ENCODE data around the gene GALK2.
"Not testable (repeated sequence)": the region's sequence is repeated elsewhere in the genome, so short reads cannot be mapped to it uniquely, and the experiment has no call there.

The GALK2 gene

DNA sequence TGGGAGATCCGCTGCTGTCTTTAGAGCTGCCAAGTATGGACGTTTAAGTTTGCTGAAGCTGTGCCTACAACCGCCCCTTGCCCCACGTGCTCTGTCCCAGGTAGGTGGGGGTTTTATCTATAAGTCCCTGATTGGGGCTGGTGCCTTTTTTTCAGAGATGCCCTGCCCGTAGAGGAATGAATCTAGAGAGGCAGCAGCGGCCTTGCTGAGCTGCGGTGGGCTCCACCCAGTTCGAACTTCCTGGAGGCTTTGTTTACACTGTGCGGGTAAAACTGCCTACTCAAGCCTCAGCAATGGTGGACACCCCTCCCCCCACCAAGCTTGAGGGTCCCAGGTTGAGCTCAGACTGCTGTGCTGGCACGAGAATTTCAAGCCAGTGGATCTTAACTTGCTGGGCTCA lies 169.6 kb downstream of the GALK2 start:
- DNase-seq (ENCODE audit: extremely low read depth, low read depth): no peak
- no peak overlapping the region for H3K4me3 ChIP-seq (replicated peaks; ENCODE audit: low read depth, low read length)
- TF ChIP-seq, protein P1, sequence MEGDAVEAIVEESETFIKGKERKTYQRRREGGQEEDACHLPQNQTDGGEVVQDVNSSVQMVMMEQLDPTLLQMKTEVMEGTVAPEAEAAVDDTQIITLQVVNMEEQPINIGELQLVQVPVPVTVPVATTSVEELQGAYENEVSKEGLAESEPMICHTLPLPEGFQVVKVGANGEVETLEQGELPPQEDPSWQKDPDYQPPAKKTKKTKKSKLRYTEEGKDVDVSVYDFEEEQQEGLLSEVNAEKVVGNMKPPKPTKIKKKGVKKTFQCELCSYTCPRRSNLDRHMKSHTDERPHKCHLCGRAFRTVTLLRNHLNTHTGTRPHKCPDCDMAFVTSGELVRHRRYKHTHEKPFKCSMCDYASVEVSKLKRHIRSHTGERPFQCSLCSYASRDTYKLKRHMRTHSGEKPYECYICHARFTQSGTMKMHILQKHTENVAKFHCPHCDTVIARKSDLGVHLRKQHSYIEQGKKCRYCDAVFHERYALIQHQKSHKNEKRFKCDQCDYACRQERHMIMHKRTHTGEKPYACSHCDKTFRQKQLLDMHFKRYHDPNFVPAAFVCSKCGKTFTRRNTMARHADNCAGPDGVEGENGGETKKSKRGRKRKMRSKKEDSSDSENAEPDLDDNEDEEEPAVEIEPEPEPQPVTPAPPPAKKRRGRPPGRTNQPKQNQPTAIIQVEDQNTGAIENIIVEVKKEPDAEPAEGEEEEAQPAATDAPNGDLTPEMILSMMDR (IDR thresholded peaks at IDR 0.05; ENCODE audit: low read depth, low read length, missing control alignments): no peak

GRCh38 chr15:49343546-49343945 lies 173.5 kb downstream of the GALK2 start:
- TF ChIP-seq, protein P1 (IDR thresholded peaks at IDR 0.05; ENCODE audit: low read depth, low read length, missing control alignments): no peak
- no peak overlapping the region for H3K4me3 ChIP-seq (replicated peaks; ENCODE audit: low read depth, low read length)
- no peak for DNase-seq (ENCODE audit: extremely low read depth, low read depth)

GRCh38 chr15:49354439-49354838 lies 184.4 kb downstream of the GALK2 start:
- DNase-seq (ENCODE audit: extremely low read depth, low read depth); H3K4me3 ChIP-seq (replicated peaks; ENCODE audit: low read depth, low read length): not testable (repeated sequence)

DNA sequence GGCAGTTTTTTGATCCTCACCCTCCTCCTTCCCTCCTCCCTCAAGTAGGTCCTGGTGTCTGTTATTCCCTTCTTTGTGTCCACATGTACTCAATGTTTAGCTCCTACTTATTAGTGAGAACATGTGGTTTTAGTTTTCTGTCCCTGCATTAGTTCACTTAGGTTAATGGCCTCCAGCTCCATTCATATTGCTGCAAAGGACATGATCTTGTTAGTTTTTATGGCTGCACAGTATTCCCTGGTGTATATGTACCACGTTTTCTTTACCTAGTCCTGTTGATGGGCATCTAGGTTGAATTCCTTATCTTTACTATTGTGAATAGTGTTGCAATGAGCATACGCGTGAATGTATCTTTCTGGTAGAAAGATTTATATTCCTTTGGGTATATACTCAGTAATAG lies 191.3 kb downstream of the GALK2 start:
- DNase-seq (ENCODE audit: extremely low read depth, low read depth): no peak
- TF ChIP-seq, protein P1 (IDR thresholded peaks at IDR 0.05; ENCODE audit: low read depth, low read length, missing control alignments): no peak
- no peak overlapping the region for H3K4me3 ChIP-seq (replicated peaks; ENCODE audit: low read depth, low read length)

DNA sequence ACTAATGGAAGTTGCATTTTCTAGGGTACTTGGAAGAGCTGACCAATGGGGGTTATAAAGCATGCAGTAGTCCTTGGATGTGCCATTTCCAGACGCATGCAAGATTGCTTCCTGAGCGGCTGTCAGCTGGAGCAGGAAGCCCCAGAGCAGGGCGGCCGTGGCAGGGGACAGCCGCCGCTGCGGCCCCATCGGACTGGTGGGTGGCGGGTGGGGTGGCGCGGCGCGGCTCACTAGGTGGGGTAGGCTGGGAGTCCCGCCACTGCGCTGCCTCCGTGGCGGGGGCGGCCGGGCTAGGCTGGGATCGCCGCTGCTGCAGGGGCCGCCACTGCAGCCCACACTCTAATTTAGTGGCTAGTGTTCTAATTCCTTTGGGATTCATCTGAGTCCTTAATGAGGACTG lies 196.4 kb downstream of the GALK2 start:
- TF ChIP-seq, protein P1 (IDR thresholded peaks at IDR 0.05; ENCODE audit: low read depth, low read length, missing control alignments): no peak
- H3K4me3 ChIP-seq (replicated peaks; ENCODE audit: low read depth, low read length): no peak overlapping the region
- no peak for DNase-seq (ENCODE audit: extremely low read depth, low read depth)

DNA sequence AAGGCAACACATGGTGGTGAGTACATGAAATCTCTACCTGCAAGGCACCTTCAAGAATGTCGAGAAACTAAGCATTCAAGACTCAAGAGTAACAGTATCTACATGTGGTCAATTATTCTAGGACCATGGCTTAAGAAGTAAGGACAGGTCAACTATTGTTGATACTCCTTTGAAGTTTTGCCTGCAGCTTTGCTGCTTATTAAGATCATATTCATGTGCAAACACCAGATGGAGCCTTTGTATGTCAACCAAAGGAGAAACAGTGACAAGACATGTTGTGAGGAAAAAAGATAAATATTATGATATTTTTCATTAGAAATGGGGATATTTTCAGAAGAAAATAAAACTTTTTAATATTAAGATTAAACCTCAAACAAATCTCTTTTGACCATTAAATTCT lies 200.7 kb downstream of the GALK2 start:
- no peak for DNase-seq (ENCODE audit: extremely low read depth, low read depth)
- TF ChIP-seq, protein P1 (IDR thresholded peaks at IDR 0.05; ENCODE audit: low read depth, low read length, missing control alignments): no peak
- H3K4me3 ChIP-seq (replicated peaks; ENCODE audit: low read depth, low read length): no peak overlapping the region

- TF ChIP-seq, protein P1 (IDR thresholded peaks at IDR 0.05; ENCODE audit: low read depth, low read length, missing control alignments): no peak
- DNase-seq (ENCODE audit: extremely low read depth, low read depth): no peak
- H3K4me3 ChIP-seq (replicated peaks; ENCODE audit: low read depth, low read length): no peak overlapping the region
These were observed 202.3 kb downstream of the GALK2 start for GRCh38 chr15:49372366-49372765.
